Stimulated activated naive CD8-positive, alpha-beta T cell treated with anti-CD3 and anti-CD28 coated beads, Interleukin-15, amount 100 ng/mL, for 72 hours (primary cell): ENCODE data around the gene C8A.

ENCODE experiments used
- ATAC-seq: fragments of 150-1000 bp; cut with Tn5 transposase; 2 replicates; pipeline ENCODE4 v1.10.0; 2021; ENCODE audit warnings: mild to moderate bottlenecking, moderate library complexity
- DNase-seq, 2 donors: peaks; one replicate each; pipeline ENCODE4 v3.0.0; 2021 to 2022
- H3K27ac Mint-ChIP-seq, 2 donors: one replicate each; pipeline ENCODE4 v1.8.0; 2022; ENCODE audit warnings: mild to moderate bottlenecking in 2 of 2, mixed read lengths in 2 of 2, moderate library complexity in 2 of 2
- H3K27me3 Mint-ChIP-seq: one replicate; pipeline ENCODE4 v1.8.0; 2022; ENCODE audit warnings: mixed read lengths
- H3K4me1 Mint-ChIP-seq: one replicate; pipeline ENCODE4 v1.8.0; 2022; ENCODE audit warnings: mild to moderate bottlenecking, mixed read lengths
- H3K4me3 Mint-ChIP-seq, 2 donors: one replicate each; pipeline ENCODE4 v1.8.0; 2022; ENCODE audit warnings: mild to moderate bottlenecking in 2 of 2, mixed read lengths in 2 of 2, moderate library complexity in 1 of 2
- H3K9me3 Mint-ChIP-seq, 2 donors: one replicate each; pipeline ENCODE4 v1.8.0; 2022; ENCODE audit warnings: mixed read lengths in 2 of 2

The C8A gene

GRCh38 chr1:56954664-56955063, 100.1 kb downstream of the C8A start:
- ATAC-seq (no peak), DNase-seq (no peak)
- no peaks in the 10 kb centered on the region for H3K4me1 Mint-ChIP-seq
- H3K4me3 Mint-ChIP-seq: no peak overlapping the region
- H3K27me3 Mint-ChIP-seq: peaks cover 16% of the 10 kb centered on the region
- no peak overlapping the region for H3K27ac Mint-ChIP-seq
- peaks cover 0 to 6% of the 10 kb centered on the region in 2 donors for H3K9me3 Mint-ChIP-seq

- H3K9me3 Mint-ChIP-seq: peaks cover 0 to 6% of the 10 kb centered on the region in 2 donors
Measured at GRCh38 chr1:56957931-56958330, 103.3 kb downstream of the C8A start.

GRCh38 chr1:56958526-56958925, 103.9 kb downstream of the C8A start:
- no peak overlapping the region for H3K27ac Mint-ChIP-seq

More at GRCh38 chr1:56957931-56958330, 103.3 kb downstream of the C8A start:
- Mint-ChIP-seq H3K4me3 (no peak overlapping the region), H3K27me3 (peaks cover 16% of the 10 kb centered on the region), H3K4me1 (no peaks in the 10 kb centered on the region), H3K27ac (no peak overlapping the region)
- ATAC-seq (no peak), DNase-seq (no peak)

GRCh38 chr1:56961426-56961825, 106.8 kb downstream of the C8A start:
- Mint-ChIP-seq H3K27me3 (peaks cover 21% of the 10 kb centered on the region), H3K4me3 (no peak overlapping the region), H3K4me1 (no peaks in the 10 kb centered on the region), H3K27ac (no peak overlapping the region), H3K9me3 (peaks cover 4 to 12% of the 10 kb centered on the region in 2 donors)
- ATAC-seq (no peak), DNase-seq (no peak)

More at GRCh38 chr1:56958526-56958925, 103.9 kb downstream of the C8A start:
- DNase-seq: no peak
- H3K27me3 Mint-ChIP-seq: peaks cover 16% of the 10 kb centered on the region
- peaks cover 0 to 6% of the 10 kb centered on the region in 2 donors for H3K9me3 Mint-ChIP-seq
- no peak for ATAC-seq
- H3K4me3 Mint-ChIP-seq: no peak overlapping the region
- no peaks in the 10 kb centered on the region for H3K4me1 Mint-ChIP-seq

- DNase-seq (no peak), ATAC-seq (no peak)
- no peak overlapping the region for H3K4me3 Mint-ChIP-seq
- no peaks in the 10 kb centered on the region for H3K4me1 Mint-ChIP-seq
- H3K27ac Mint-ChIP-seq: no peak overlapping the region
- peaks cover 13% of the 10 kb centered on the region for H3K27me3 Mint-ChIP-seq
- H3K9me3 Mint-ChIP-seq: peaks cover 4 to 14% of the 10 kb centered on the region in 2 donors
Measured at GRCh38 chr1:56963667-56964066, 109.1 kb downstream of the C8A start.

GRCh38 chr1:56964349-56965017, 109.9 kb downstream of the C8A start:
- DNase-seq: no peak
- peaks cover 13% of the 10 kb centered on the region for H3K27me3 Mint-ChIP-seq
- H3K4me3 Mint-ChIP-seq: no peak overlapping the region
- H3K4me1 Mint-ChIP-seq: no peaks in the 10 kb centered on the region
- ATAC-seq: peak; percentile 15
- H3K9me3 Mint-ChIP-seq: peaks cover 4 to 11% of the 10 kb centered on the region in 2 donors
- H3K27ac Mint-ChIP-seq: peak overlapping the region in 1 of 2 donors; percentile 20

- H3K4me1 Mint-ChIP-seq: no peaks in the 10 kb centered on the region
- ATAC-seq: no peak
- DNase-seq: no peak
- peaks cover 4 to 11% of the 10 kb centered on the region in 2 donors for H3K9me3 Mint-ChIP-seq
- no peak overlapping the region for H3K4me3 Mint-ChIP-seq
- H3K27me3 Mint-ChIP-seq: peaks cover 13% of the 10 kb centered on the region
- no peak overlapping the region for H3K27ac Mint-ChIP-seq
Measured at GRCh38 chr1:56965191-56965590, 110.6 kb downstream of the C8A start.

GRCh38 chr1:56965916-56966697, 111.5 kb downstream of the C8A start, which contains the start of gene C8B:
Gene C8B (minus strand): TSS chr1:56966015. CDS start chr1:56965948, 67 bp downstream.
- no peak for DNase-seq
- Mint-ChIP-seq H3K9me3 (peaks cover 4 to 11% of the 10 kb centered on the region in 2 donors), H3K4me1 (no peaks in the 10 kb centered on the region), H3K27ac (no peak within 1 kb of the TSS), H3K27me3 (peaks cover 13% of the 10 kb centered on the region), H3K4me3 (no peak within 1 kb of the TSS)
- no peak for ATAC-seq

- Mint-ChIP-seq H3K4me3 (no peak overlapping the region), H3K9me3 (peaks cover 4 to 11% of the 10 kb centered on the region in 2 donors), H3K27ac (no peak overlapping the region), H3K4me1 (no peaks in the 10 kb centered on the region), H3K27me3 (peaks cover 13% of the 10 kb centered on the region)
- DNase-seq (no peak), ATAC-seq (no peak)
Measured at GRCh38 chr1:56966698-56966999, 112.1 kb downstream of the C8A start.

GRCh38 chr1:56967355-56967754, 112.8 kb downstream of the C8A start:
- no peak for ATAC-seq
- peaks cover 4 to 11% of the 10 kb centered on the region in 2 donors for H3K9me3 Mint-ChIP-seq
- no peak for DNase-seq
- H3K4me3 Mint-ChIP-seq: no peak overlapping the region
- H3K4me1 Mint-ChIP-seq: no peaks in the 10 kb centered on the region
- H3K27me3 Mint-ChIP-seq: peaks cover 13% of the 10 kb centered on the region
- H3K27ac Mint-ChIP-seq: peak overlapping the region in 1 of 2 donors; percentile 43
